ENCODE measurements around the gene ADAMTS17. TPM values are rescaled to one million over a fixed set of nuclear protein-coding genes. Genes with fewer than 3 reads are reported as not detected.

The ADAMTS17 gene
- total RNA-seq, 1 experiment from 2014 or later: 4.1 TPM

- no peak overlapping the region for H3K27ac ChIP-seq
- H3K27me3 ChIP-seq: no peaks in the 10 kb centered on the region
- no peaks in the 10 kb centered on the region for H3K9me3 ChIP-seq (replicated peaks)
- no peaks in the 10 kb centered on the region for H3K36me3 ChIP-seq
- H3K4me3 ChIP-seq: no peak overlapping the region
- DNase-seq: no peak
- no peaks in the 10 kb centered on the region for H3K4me1 ChIP-seq
These were observed 201.1 kb downstream of the ADAMTS17 start for GRCh38 chr15:100140527-100141308.

- Histone ChIP-seq H3K4me1 (peaks cover 6% of the 10 kb centered on the region; the same call in 1 of the 2 replicates), H3K4me3 (no peak overlapping the region), H3K36me3 (no peaks in the 10 kb centered on the region), H3K27me3 (no peaks in the 10 kb centered on the region), H3K27ac (no peak overlapping the region), H3K9me3 (replicated peaks) (no peaks in the 10 kb centered on the region)
- DNase-seq: no peak
These were observed 207.2 kb downstream of the ADAMTS17 start for GRCh38 chr15:100134586-100134985.

DNA sequence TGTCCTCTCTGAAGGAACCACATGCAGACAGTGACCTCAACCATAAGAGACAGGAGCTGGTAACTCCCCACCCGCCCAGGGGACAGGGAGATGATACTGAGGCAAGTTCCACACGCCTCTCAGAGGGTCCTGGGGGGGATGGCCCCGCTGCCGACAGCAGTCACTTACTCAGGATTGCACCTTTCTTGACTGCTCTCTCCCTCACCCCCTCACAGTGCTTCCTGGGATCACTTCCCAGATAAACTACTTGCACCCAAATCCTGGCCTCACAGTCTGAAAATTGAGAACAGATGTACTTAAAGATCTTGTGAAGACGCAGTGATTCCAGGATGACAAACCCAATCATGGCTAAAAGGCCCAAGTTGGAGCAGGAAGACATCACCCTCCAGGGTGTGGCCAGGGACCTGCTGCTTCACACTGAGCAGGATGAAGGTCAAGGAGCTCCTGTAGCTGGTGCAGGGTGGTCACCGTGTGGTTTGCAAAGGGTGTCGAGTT, 207.6 kb downstream of the ADAMTS17 start:
- Histone ChIP-seq H3K9me3 (replicated peaks) (no peaks in the 10 kb centered on the region), H3K4me1 (peaks cover 6% of the 10 kb centered on the region; the same call in 1 of the 2 replicates), H3K27me3 (no peaks in the 10 kb centered on the region), H3K27ac (no peak overlapping the region), H3K36me3 (no peaks in the 10 kb centered on the region), H3K4me3 (no peak overlapping the region)
- DNase-seq: no peak

DNA sequence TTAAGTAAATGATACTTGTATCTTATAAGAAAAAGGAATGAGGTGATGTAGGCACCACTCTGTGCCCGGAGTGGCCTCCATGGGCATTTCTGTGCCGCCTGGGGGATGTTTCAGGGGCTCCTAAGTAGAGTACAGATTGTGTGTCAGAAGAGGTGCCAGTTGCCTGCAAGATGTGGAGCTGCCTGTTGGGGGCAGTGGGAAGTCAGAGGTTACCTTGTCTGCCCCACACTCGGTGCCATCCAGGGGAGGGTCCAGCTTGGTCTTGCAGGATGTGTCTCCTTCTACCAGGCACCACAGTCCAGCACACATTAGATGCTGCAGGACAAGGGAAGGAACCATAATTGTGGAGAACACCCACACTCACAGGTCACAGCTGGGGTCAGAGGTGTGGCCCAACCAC, 208.8 kb downstream of the ADAMTS17 start:
- H3K4me3 ChIP-seq: no peak overlapping the region
- DNase-seq: no peak
- H3K4me1 ChIP-seq: peaks cover 6% of the 10 kb centered on the region; the same call in 1 of the 2 replicates
- H3K27me3 ChIP-seq: no peaks in the 10 kb centered on the region
- H3K9me3 ChIP-seq (replicated peaks): no peaks in the 10 kb centered on the region
- H3K27ac ChIP-seq: no peak overlapping the region
- no peaks in the 10 kb centered on the region for H3K36me3 ChIP-seq

GRCh38 chr15:100132309-100132708, 209.5 kb downstream of the ADAMTS17 start:
- DNase-seq: no peak
- no peaks in the 10 kb centered on the region for H3K9me3 ChIP-seq (replicated peaks)
- peak overlapping the region; percentile 88 for H3K27ac ChIP-seq
- peak overlapping the region; percentile 39 for H3K4me3 ChIP-seq
- peaks cover 6% of the 10 kb centered on the region; the same call in 1 of the 2 replicates for H3K4me1 ChIP-seq
- no peaks in the 10 kb centered on the region for H3K36me3 ChIP-seq
- H3K27me3 ChIP-seq: no peaks in the 10 kb centered on the region

GRCh38 chr15:100131321-100132224, 210.2 kb downstream of the ADAMTS17 start:
- Histone ChIP-seq H3K4me1 (peaks cover 6% of the 10 kb centered on the region; the same call in 1 of the 2 replicates), H3K27me3 (no peaks in the 10 kb centered on the region), H3K4me3 (peak overlapping the region; percentile 39), H3K27ac (peak overlapping the region; percentile 88), H3K36me3 (no peaks in the 10 kb centered on the region), H3K9me3 (replicated peaks) (no peaks in the 10 kb centered on the region)
- DNase-seq: peak; percentile 89 to 92

GRCh38 chr15:100129677-100130076, 212.1 kb downstream of the ADAMTS17 start:
- peaks cover 6% of the 10 kb centered on the region; the same call in 1 of the 2 replicates for H3K4me1 ChIP-seq
- H3K9me3 ChIP-seq (replicated peaks): no peaks in the 10 kb centered on the region
- DNase-seq: no peak

DNA sequence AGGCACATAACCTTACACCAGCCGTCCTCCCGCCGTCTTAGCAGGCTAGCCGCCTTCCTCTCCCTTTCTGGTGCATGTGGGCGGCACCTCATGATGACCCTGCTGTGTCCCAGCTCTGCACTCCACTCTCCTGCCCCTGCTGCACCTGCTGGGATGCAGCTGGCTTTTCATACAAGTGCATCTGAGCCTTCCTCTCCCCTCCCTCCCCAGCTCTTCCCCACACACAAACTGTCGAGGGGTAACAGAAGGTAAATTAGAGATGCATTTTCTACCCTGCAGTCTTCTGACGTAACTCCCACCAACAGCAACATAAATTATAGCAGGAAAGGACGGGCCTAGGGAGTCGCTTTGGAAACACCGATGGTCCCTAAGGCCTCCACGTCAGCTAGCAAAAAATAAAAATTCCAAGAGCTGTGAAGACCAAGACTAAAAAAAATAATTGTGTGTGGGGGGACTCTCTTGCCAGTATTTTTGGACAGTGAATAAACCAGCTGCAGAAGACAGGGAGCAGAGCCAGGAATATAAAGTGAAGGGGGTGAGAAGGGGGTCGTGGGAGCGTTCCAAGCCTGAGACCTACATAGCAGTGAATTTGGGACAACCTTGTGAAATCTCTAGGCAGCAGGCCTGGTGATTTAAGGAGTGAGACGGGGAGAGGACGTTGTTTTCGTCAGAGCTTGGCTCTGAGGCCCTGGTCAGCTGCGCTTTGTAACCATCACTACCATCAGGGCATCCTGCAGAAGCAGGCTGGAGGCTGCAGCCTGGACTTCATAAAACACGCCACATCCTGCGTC, 216.2 kb downstream of the ADAMTS17 start:
- no peak for DNase-seq
- no peak overlapping the region for H3K4me3 ChIP-seq
- H3K27me3 ChIP-seq: no peaks in the 10 kb centered on the region
- H3K4me1 ChIP-seq: no peaks in the 10 kb centered on the region
- H3K36me3 ChIP-seq: no peaks in the 10 kb centered on the region
- H3K9me3 ChIP-seq (replicated peaks): peaks cover 8% of the 10 kb centered on the region; the same call in 1 of the 2 replicates
- no peak overlapping the region for H3K27ac ChIP-seq

More at GRCh38 chr15:100129677-100130076, 212.1 kb downstream of the ADAMTS17 start:
- Histone ChIP-seq H3K4me3 (no peak overlapping the region), H3K36me3 (no peaks in the 10 kb centered on the region), H3K27me3 (no peaks in the 10 kb centered on the region), H3K27ac (no peak overlapping the region)

DNA sequence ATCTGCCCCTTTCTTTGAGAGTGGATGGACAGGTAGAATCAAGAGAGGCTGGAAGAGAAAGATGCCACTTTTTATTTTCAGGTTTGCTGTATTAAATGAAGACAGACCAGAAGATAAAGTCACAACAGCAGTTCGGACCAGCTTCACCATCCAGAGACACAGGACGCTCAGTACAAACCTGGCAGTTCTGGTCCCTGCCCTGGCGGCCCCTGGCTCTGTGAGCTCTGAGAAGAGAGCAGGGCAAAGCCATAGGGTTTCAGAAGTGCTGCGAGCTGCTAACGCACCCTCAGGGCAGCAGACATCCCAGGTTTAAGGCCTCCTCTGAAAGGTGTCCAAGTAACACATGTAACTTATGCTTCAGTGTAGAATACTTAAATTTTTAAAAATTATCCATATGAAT, 216.8 kb downstream of the ADAMTS17 start:
- H3K27ac ChIP-seq: no peak overlapping the region
- no peak for DNase-seq

GRCh38 chr15:100124361-100124760, 217.4 kb downstream of the ADAMTS17 start:
- Histone ChIP-seq H3K27ac (no peak overlapping the region), H3K4me3 (no peak overlapping the region), H3K9me3 (replicated peaks) (peaks cover 8% of the 10 kb centered on the region; the same call in 1 of the 2 replicates), H3K36me3 (no peaks in the 10 kb centered on the region), H3K27me3 (no peaks in the 10 kb centered on the region), H3K4me1 (no peaks in the 10 kb centered on the region)
- DNase-seq: no peak

More for the DNA sequence above, 216.8 kb downstream of the ADAMTS17 start:
- peaks cover 8% of the 10 kb centered on the region; the same call in 1 of the 2 replicates for H3K9me3 ChIP-seq (replicated peaks)
- H3K36me3 ChIP-seq: no peaks in the 10 kb centered on the region
- no peaks in the 10 kb centered on the region for H3K4me1 ChIP-seq
- no peak overlapping the region for H3K4me3 ChIP-seq
- H3K27me3 ChIP-seq: no peaks in the 10 kb centered on the region

DNA sequence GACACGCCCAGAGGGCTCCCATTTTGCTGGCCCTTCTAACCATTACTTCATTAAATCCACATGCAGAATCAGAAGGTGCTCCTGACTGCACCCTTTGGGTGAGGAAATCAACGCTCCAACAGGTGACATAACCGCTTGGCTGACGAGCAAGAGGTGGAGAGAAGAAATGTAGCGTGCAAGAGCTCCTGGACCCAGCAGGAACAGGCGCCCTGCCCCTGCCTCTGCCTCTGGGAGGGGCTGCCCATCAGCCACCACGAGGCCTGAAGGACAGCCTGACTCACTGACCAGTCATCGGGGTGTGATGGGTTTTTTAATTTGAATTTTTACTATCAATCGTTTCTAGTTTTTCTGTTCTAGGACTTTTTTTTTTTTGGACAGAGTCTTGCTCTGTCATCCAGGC, 218.2 kb downstream of the ADAMTS17 start:
- Histone ChIP-seq H3K4me3 (no peak overlapping the region), H3K27me3 (no peaks in the 10 kb centered on the region), H3K9me3 (replicated peaks) (peaks cover 8% of the 10 kb centered on the region; the same call in 1 of the 2 replicates), H3K27ac (no peak overlapping the region), H3K4me1 (no peaks in the 10 kb centered on the region), H3K36me3 (no peaks in the 10 kb centered on the region)
- no peak for DNase-seq

GRCh38 chr15:100121285-100121684, 220.5 kb downstream of the ADAMTS17 start:
- peaks cover 12% of the 10 kb centered on the region for H3K4me1 ChIP-seq
- H3K27ac ChIP-seq: no peak overlapping the region
- DNase-seq: no peak
- peaks cover 8% of the 10 kb centered on the region for H3K9me3 ChIP-seq (replicated peaks)
- H3K4me3 ChIP-seq: no peak overlapping the region
- no peaks in the 10 kb centered on the region for H3K27me3 ChIP-seq
- H3K36me3 ChIP-seq: no peaks in the 10 kb centered on the region

DNA sequence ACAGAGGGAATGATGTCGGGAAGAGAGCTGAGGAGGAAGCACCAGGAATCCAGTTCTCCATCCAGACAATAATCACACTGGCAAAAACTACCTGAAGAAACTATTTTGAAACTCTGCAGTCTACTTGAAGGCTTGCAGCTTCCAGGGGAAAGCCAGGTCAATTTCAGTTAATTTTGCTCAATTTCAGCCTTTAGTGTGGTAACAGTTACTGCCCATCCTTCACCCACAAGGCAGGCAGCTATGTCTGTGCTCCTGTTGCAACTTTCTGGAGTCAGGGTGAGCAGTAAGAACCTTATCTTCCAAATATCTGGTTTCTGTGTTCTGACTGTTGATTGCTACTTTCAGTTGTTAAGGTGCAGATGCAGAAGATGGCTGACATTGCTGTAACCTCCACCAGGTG, 221.7 kb downstream of the ADAMTS17 start:
- no peak for DNase-seq
- peaks cover 24% of the 10 kb centered on the region for H3K4me1 ChIP-seq
- H3K9me3 ChIP-seq (replicated peaks): peaks cover 8% of the 10 kb centered on the region
- no peak overlapping the region for H3K27ac ChIP-seq
- no peak overlapping the region for H3K4me3 ChIP-seq
- H3K36me3 ChIP-seq: no peaks in the 10 kb centered on the region
- H3K27me3 ChIP-seq: no peaks in the 10 kb centered on the region

DNA sequence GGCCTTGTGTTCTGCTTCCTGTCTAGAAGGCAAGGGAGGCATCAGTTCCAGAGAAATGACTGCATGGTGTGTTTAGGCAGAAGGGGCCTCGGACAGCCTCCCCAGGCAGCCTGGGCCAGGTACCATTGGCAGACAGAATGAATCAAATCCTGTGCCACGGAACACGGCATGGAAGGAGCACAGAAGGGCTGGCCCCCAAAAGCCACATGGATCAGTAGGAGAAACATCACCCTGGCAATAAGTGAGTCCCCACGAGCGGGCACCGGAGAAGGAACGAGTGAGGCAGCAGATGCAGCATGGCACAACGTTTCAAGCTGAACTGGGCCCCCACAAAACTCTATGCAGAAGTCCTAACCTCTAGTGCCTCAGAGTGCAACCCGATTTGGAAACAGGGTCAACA, 223.2 kb downstream of the ADAMTS17 start:
- H3K9me3 ChIP-seq (replicated peaks): peaks cover 8% of the 10 kb centered on the region
- H3K27ac ChIP-seq: no peak overlapping the region
- no peak for DNase-seq
- no peaks in the 10 kb centered on the region for H3K27me3 ChIP-seq
- no peaks in the 10 kb centered on the region for H3K36me3 ChIP-seq
- H3K4me1 ChIP-seq: peaks cover 32% of the 10 kb centered on the region
- no peak overlapping the region for H3K4me3 ChIP-seq
